HepG2 (cell line): ENCODE data around the gene ENG. TPM values are rescaled to one million over a fixed set of nuclear protein-coding genes. Genes with fewer than 3 reads are reported as not detected.

Source experiments
- ATAC-seq: fragments of 200-7000 bp; cut with Tn5 transposase; 3 replicates; pipeline ENCODE4 v1.9.1; 2020; ENCODE audit warnings: mild to moderate bottlenecking, moderate library complexity
- BruUV-seq: library from RNA; stranded (reverse); fragments of 400-500 nt; replicated peaks from 2 replicates; lab custom pipeline; 2021; lab: Mats Ljungman, UMichigan
- CTCF ChIA-PET: fragments of 300-600 bp; formaldehyde crosslinking; extraction: SDS; loops from one replicate; lab custom pipeline; 2021; ENCODE audit warnings: low total read pairs, inconsistent platforms, low intra/inter-chr PET ratio; lab: Yijun Ruan, JAX
- POLR2A ChIA-PET: fragments of 350-600 bp; sonication (Branson Sonifier 250); formaldehyde crosslinking; loops from one replicate; lab custom pipeline; 2020; ENCODE audit warnings: antibody characterized with exemption, inconsistent platforms; lab: Yijun Ruan, JAX
- DNase-seq: peaks from one replicate; pipeline ENCODE4 v3.0.0-alpha.2; 2015; ENCODE audit warnings: low spot score
- FAIRE-seq: peaks from 3 replicates; lab custom pipeline; 2011; peaks lifted over from hg19 to GRCh38; lab: Jason Lieb, UNC
- H2AFZ ChIP-seq: one replicate; pipeline ENCODE4 v1.6.1; 2011; ENCODE audit warnings: low read length, inconsistent platforms
- H3K27ac ChIP-seq: fragments of 300-600 bp; 3 replicates; pipeline ENCODE4 v1.8.0; 2011; ENCODE audit warnings: mixed run types, mild to moderate bottlenecking, mixed read lengths, low read length, inconsistent platforms; ENCODE audit not compliant: insufficient read depth; ENCODE audit errors: extremely low read length
- H3K27me3 ChIP-seq, 2 experiments: fragments of 200-600 bp in 1 of 2; 2 replicates in 1 of 2; 3 replicates in 1 of 2; pipeline versions ENCODE4 v1.6.0 to v1.8.0; 2011; ENCODE audit warnings: low read length in 2 of 2, mild to moderate bottlenecking in 2 of 2, moderate library complexity in 2 of 2, inconsistent platforms in 1 of 2; ENCODE audit not compliant: insufficient read depth in 2 of 2, control insufficient read depth in 1 of 2
- H3K36me3 ChIP-seq, 2 experiments: fragments of 200-600 bp in 1 of 2; replicated peaks in 1 of 2; 2 replicates in 1 of 2; 3 replicates in 1 of 2; pipeline versions ENCODE4 v1.5.1 to v1.8.0; 2011; ENCODE audit warnings: low read length in 2 of 2, inconsistent platforms in 1 of 2; ENCODE audit not compliant: insufficient read depth in 2 of 2, control insufficient read depth in 1 of 2
- H3K4me1 ChIP-seq: 2 replicates; pipeline ENCODE4 v1.5.1; 2012; ENCODE audit warnings: low read length, inconsistent platforms; ENCODE audit not compliant: insufficient read depth
- H3K4me2 ChIP-seq: 2 replicates; pipeline ENCODE4 v1.6.0; 2011; ENCODE audit warnings: low read depth, low read length, inconsistent platforms
- H3K4me3 ChIP-seq, 3 experiments: fragments of 200-600 bp in 1 of 3; sonication (generic), shearing (Covaris generic) in 1 of 3; replicated peaks in 1 of 3; 2 replicates each; pipeline ENCODE4 v1.5.1; 2011 to 2016; ENCODE audit warnings: low read length in 3 of 3, inconsistent platforms in 2 of 3, low read depth in 2 of 3, mild to moderate bottlenecking in 2 of 3, control low read depth in 1 of 3, mixed read lengths in 1 of 3; ENCODE audit not compliant: insufficient read depth in 1 of 3
- H3K79me2 ChIP-seq: one replicate; pipeline ENCODE4 v1.6.1; 2011; ENCODE audit warnings: low read length, inconsistent platforms; ENCODE audit not compliant: insufficient read depth
- H3K9ac ChIP-seq: 2 replicates; pipeline ENCODE4 v1.6.0; 2011; ENCODE audit warnings: mild to moderate bottlenecking, low read depth, low read length, inconsistent platforms; ENCODE audit not compliant: insufficient read depth
- H3K9me3 ChIP-seq: 2 replicates; pipeline ENCODE4 v1.5.1; 2012; ENCODE audit warnings: mild to moderate bottlenecking, low read length
- H4K20me1 ChIP-seq: 2 replicates; pipeline ENCODE4 v1.6.0; 2011; ENCODE audit warnings: inconsistent platforms, mild to moderate bottlenecking, low read length, moderate library complexity; ENCODE audit not compliant: insufficient read depth
- BRD4 ChIP-seq: sonication (generic); formaldehyde crosslinking; IDR thresholded peaks from 2 replicates; pipeline ENCODE4 v1.4.0; 2020; ENCODE audit warnings: missing genetic modification reagents
- HOXA5 ChIP-seq: sonication (generic); formaldehyde crosslinking; IDR thresholded peaks from 2 replicates; pipeline ENCODE4 v1.4.0; 2020; ENCODE audit warnings: missing genetic modification reagents
- KDM4B ChIP-seq: sonication (generic); formaldehyde crosslinking; IDR thresholded peaks from 2 replicates; pipeline ENCODE4 v1.4.0; 2020; ENCODE audit warnings: missing genetic modification reagents
- MAZ ChIP-seq, 2 experiments: sonication (generic) in 1 of 2; formaldehyde crosslinking in 1 of 2; IDR thresholded peaks; 2 replicates each; pipeline versions ENCODE4 v1.5.0 to v1.6.1; 2012 to 2020; ENCODE audit warnings: low read depth in 2 of 2, mild to moderate bottlenecking in 2 of 2, borderline replicate concordance in 1 of 2, improper control_type of control experiment in 1 of 2, low read length in 1 of 2, missing genetic modification reagents in 1 of 2, moderate library complexity in 1 of 2
- RXRA ChIP-seq: sonication (generic); formaldehyde crosslinking; IDR thresholded peaks from 2 replicates; pipeline ENCODE4 v1.5.1; 2020; ENCODE audit warnings: missing genetic modification reagents
- SMARCC2 ChIP-seq: fragments of 450-650 bp; IDR thresholded peaks from 2 replicates; pipeline ENCODE4 v1.6.1; 2017; ENCODE audit warnings: antibody characterized with exemption, mild to moderate bottlenecking
- ZNF432 ChIP-seq: sonication (generic); formaldehyde crosslinking; IDR thresholded peaks from 2 replicates; pipeline ENCODE4 v1.5.0; 2020; ENCODE audit warnings: missing genetic modification reagents, mild to moderate bottlenecking, borderline replicate concordance
- ZNF614 ChIP-seq: IDR thresholded peaks from 2 replicates; pipeline ENCODE4 v1.6.1; 2018; ENCODE audit warnings: missing biosample characterization, missing genetic modification reagents, inconsistent platforms, borderline replicate concordance
- ZSCAN29 ChIP-seq: sonication (generic); formaldehyde crosslinking; conservative IDR thresholded peaks from 2 replicates; pipeline ENCODE4 v1.4.0; 2020; ENCODE audit warnings: mild to moderate bottlenecking, missing genetic modification reagents
- WGBS: methylation state at CpG from one replicate; pipeline ENCODE4 v1.1.6; 2017; ENCODE audit warnings: low lambda C conversion rate; 5-methylcytosine and 5-hydroxymethylcytosine counted together
- in situ Hi-C: cut with HindIII; loops from 2 replicates; pipeline ENCODE4 v1.10.0; 2017; ENCODE audit warnings: low pct_unique_long_range_greater_than_20kb; ENCODE audit not compliant: extremely low pct_ligation_motif_present
- intact Hi-C: fragments of 100-400 bp; cut with micrococcal nuclease; formaldehyde crosslinking; loops from one replicate; pipeline ENCODE4 v1.10.0; 2022; ENCODE audit not compliant: unreplicated experiment
- polyA plus RNA-seq, 8 experiments: library from polyadenylated mRNA; depleted of rRNA in 3 of 8; stranded (reverse) in 7 of 8; unstranded in 1 of 8; fragments of >200 nt; fragmentation: Illumina TruSeq in 4 of 8; extraction: Trizol in 4 of 8; gene quantifications; 2 replicates each; pipeline versions ENCODE4 v1.2.1 to v1.2.3, GENCODE V29; 2011 to 2016; ENCODE audit warnings: low read depth in 4 of 8, missing spikeins in 1 of 8, mixed read lengths in 1 of 8; ENCODE audit not compliant: insufficient read depth in 1 of 8
- total RNA-seq, 5 experiments: library from RNA; depleted of rRNA; stranded (reverse); fragments of >200 nt; fragmentation: Illumina TruSeq; extraction: Trizol; gene quantifications; 2 replicates each; pipeline ENCODE4 v1.2.3, GENCODE V29; 2016; ENCODE audit warnings: low read depth in 1 of 5
- TF ChIP-seq, protein P1 (sequence below): sonication (generic); formaldehyde crosslinking; IDR thresholded peaks from 2 replicates; pipeline ENCODE4 v1.4.0; 2020; ENCODE audit warnings: missing genetic modification reagents, borderline replicate concordance
- TF ChIP-seq, protein P2 (sequence below): IDR thresholded peaks from 2 replicates; pipeline ENCODE4 v1.6.1; 2018; ENCODE audit warnings: missing genetic modification reagents, mild to moderate bottlenecking, missing compliant biosample characterization
- TF ChIP-seq, protein P3 (sequence below): sonication (generic); formaldehyde crosslinking; IDR thresholded peaks from 2 replicates; pipeline ENCODE4 v1.4.0; 2020; ENCODE audit warnings: missing genetic modification reagents, mild to moderate bottlenecking, borderline replicate concordance
- TF ChIP-seq, protein P4 (sequence below): sonication (generic); formaldehyde crosslinking; IDR thresholded peaks from 2 replicates; pipeline ENCODE4 v1.4.0; 2020; ENCODE audit warnings: mild to moderate bottlenecking, missing genetic modification reagents
- TF ChIP-seq, protein P5 (sequence below): sonication (generic); formaldehyde crosslinking; IDR thresholded peaks from 2 replicates; pipeline ENCODE4 v1.8.1; 2023; ENCODE audit warnings: mild to moderate bottlenecking, missing genetic modification reagents

The ENG gene
- total and polyA plus RNA-seq, 2 of the 13 experiments (the other 11 are each of a cell fraction or from before 2014, with no cell fraction given) = 0.02 to 1.1 TPM

DNA sequence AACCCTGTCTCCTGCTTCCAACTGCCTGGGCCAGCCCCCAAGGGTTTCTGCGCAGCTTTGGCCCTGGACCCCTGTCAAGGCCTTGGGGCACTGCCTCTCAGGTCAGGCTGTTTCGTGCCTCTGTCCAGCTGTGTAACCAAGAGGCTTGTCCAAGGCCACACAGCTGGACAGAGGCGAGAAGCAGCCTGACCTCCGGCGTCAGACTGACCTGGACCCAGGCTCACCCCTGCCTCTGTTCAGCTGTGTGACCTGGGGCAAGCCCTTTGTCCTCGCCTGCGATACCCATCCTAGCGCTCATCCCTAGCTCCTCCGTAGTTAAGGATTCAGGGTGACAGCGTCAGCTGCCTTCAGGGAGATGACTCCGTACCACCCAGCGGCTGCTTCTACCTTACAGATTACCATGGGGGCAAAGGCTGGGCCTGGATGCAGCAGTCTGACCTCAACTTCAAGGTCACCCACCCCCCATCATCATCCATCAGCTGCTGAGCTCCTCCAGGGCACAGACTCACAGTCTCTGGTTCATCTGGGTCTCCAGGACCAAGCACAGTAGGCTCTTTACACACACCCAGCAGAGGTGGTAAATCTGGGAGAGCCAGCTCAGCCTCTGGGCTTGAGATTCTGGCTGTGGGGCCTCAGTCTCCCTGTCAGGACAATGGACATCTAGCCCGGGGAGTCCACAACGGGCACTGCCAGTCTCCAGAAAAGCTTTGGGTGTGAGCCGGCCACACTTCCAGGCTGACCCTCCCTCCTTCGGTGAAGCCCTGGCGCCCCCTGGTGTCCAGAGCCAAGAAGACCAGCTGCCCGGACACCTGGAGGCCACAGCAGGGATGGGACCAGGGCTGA lies 15.1 kb upstream of the ENG start:
- Histone ChIP-seq H2AFZ (no peak overlapping the region), H3K27ac (no peak overlapping the region), H4K20me1 (no peaks in the 10 kb centered on the region), H3K9me3 (no peaks in the 10 kb centered on the region), H3K27me3 (no peaks in the 10 kb centered on the region), H3K4me1 (peaks cover 17% of the 10 kb centered on the region), H3K36me3 (no peaks in the 10 kb centered on the region; a peak in 2 of 5 replicates), H3K79me2 (no peaks in the 10 kb centered on the region), H3K9ac (no peak overlapping the region), H3K4me3 (no peak overlapping the region), H3K4me2 (0 out of 2 replicates have a peak overlapping the region, but pooled peaks have one; percentile 13)
- DNase-seq (peak; percentile 71), FAIRE-seq (peak; percentile 21), ATAC-seq (peak; percentile 94)
- intact Hi-C loops = loop anchor here (1.0 kb wide), 2 partner anchors 52 to 83 kb away; partner anchors contain the start of gene CDK9
- in situ Hi-C loops = loop anchor here (5.0 kb wide), 1 partner anchor 48 kb away; the partner anchor contains the start of gene ST6GALNAC4
- BruUV-seq = no TSS peak
- ChIA-PET CTCF (interaction anchor here (1.0 to 1.3 kb wide), 5 partner anchors 44 to 279 kb away, joined by 3 to 10 read pairs (median 7); partner anchors contain the start of gene TOR2A), POLR2A (interaction anchor here (0.6 to 1.9 kb wide), 9 partner anchors 27 to 431 kb away, joined by 3 to 5 read pairs (median 4); partner anchors contain the start of genes FPGS and ST6GALNAC4)
- WGBS = 67% methylated on average over 10 of the region's 18 CpGs
- TF ChIP-seq, protein P1, sequence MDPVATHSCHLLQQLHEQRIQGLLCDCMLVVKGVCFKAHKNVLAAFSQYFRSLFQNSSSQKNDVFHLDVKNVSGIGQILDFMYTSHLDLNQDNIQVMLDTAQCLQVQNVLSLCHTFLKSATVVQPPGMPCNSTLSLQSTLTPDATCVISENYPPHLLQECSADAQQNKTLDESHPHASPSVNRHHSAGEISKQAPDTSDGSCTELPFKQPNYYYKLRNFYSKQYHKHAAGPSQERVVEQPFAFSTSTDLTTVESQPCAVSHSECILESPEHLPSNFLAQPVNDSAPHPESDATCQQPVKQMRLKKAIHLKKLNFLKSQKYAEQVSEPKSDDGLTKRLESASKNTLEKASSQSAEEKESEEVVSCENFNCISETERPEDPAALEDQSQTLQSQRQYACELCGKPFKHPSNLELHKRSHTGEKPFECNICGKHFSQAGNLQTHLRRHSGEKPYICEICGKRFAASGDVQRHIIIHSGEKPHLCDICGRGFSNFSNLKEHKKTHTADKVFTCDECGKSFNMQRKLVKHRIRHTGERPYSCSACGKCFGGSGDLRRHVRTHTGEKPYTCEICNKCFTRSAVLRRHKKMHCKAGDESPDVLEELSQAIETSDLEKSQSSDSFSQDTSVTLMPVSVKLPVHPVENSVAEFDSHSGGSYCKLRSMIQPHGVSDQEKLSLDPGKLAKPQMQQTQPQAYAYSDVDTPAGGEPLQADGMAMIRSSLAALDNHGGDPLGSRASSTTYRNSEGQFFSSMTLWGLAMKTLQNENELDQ (CRISPR knock-in tag) = 0 out of 2 replicates have a peak, but pooled peaks have one; percentile 31
- TF ChIP-seq ZNF614 (CRISPR knock-in tag) (no peak), RXRA (CRISPR knock-in tag) (0 out of 2 replicates have a peak, but pooled peaks have one; percentile 21), KDM4B (CRISPR knock-in tag) (no peak), SMARCC2 (no peak), ZSCAN29 (no peak), MAZ (IDR thresholded peaks at IDR 0.05; ENCODE audit: borderline replicate concordance, low read depth, low read length) (0 out of 2 replicates have a peak, but pooled peaks have one; percentile 20), MAZ (CRISPR knock-in tag; IDR thresholded peaks at IDR 0.05; ENCODE audit: low read depth) (no peak), BRD4 (CRISPR knock-in tag) (no peak), ZNF432 (CRISPR knock-in tag) (no peak), HOXA5 (CRISPR knock-in tag) (0 out of 2 replicates have a peak, but pooled peaks have one; percentile 45)
- TF ChIP-seq, protein P2, sequence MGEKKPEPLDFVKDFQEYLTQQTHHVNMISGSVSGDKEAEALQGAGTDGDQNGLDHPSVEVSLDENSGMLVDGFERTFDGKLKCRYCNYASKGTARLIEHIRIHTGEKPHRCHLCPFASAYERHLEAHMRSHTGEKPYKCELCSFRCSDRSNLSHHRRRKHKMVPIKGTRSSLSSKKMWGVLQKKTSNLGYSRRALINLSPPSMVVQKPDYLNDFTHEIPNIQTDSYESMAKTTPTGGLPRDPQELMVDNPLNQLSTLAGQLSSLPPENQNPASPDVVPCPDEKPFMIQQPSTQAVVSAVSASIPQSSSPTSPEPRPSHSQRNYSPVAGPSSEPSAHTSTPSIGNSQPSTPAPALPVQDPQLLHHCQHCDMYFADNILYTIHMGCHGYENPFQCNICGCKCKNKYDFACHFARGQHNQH (CRISPR knock-in tag) = no peak; the same call in 1 of the 2 replicates
- TF ChIP-seq, protein P3, sequence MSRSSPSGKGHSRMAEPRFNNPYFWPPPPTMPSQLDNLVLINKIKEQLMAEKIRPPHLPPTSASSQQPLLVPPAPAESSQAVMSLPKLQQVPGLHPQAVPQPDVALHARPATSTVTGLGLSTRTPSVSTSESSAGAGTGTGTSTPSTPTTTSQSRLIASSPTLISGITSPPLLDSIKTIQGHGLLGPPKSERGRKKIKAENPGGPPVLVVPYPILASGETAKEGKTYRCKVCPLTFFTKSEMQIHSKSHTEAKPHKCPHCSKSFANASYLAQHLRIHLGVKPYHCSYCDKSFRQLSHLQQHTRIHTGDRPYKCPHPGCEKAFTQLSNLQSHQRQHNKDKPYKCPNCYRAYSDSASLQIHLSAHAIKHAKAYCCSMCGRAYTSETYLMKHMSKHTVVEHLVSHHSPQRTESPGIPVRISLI = 0 out of 2 replicates have a peak, but pooled peaks have one; percentile 29
- TF ChIP-seq, protein P4, sequence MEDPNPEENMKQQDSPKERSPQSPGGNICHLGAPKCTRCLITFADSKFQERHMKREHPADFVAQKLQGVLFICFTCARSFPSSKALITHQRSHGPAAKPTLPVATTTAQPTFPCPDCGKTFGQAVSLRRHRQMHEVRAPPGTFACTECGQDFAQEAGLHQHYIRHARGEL (CRISPR knock-in tag) = 0 out of 2 replicates have a peak, but pooled peaks have one; percentile 28
- TF ChIP-seq, protein P5, sequence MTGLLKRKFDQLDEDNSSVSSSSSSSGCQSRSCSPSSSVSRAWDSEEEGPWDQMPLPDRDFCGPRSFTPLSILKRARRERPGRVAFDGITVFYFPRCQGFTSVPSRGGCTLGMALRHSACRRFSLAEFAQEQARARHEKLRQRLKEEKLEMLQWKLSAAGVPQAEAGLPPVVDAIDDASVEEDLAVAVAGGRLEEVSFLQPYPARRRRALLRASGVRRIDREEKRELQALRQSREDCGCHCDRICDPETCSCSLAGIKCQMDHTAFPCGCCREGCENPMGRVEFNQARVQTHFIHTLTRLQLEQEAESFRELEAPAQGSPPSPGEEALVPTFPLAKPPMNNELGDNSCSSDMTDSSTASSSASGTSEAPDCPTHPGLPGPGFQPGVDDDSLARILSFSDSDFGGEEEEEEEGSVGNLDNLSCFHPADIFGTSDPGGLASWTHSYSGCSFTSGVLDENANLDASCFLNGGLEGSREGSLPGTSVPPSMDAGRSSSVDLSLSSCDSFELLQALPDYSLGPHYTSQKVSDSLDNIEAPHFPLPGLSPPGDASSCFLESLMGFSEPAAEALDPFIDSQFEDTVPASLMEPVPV (CRISPR knock-in tag) = no peak
